ENCODE data around the gene CCNA1. TPM values are rescaled to one million over a fixed set of nuclear protein-coding genes. Genes with fewer than 3 reads are reported as not detected.

Gene CCNA1
- total RNA-seq (2022; extraction: Qiagen RNA extraction), result 0.28 to 0.56 TPM (median 0.45 TPM) in 5 replicates

DNA sequence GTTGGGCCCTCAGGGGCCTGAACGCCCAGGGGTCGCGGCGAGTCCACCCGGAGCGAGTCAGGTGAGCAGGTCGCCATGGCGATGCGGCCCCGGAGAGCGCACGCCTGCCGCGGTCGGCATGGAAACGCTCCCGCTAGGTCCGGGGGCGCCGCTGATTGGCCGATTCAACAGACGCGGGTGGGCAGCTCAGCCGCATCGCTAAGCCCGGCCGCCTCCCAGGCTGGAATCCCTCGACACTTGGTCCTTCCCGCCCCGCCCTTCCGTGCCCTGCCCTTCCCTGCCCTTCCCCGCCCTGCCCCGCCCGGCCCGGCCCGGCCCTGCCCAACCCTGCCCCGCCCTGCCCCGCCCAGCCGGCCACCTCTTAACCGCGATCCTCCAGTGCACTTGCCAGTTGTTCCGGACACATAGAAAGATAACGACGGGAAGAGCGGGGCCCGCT is at the start of gene CCNA1:
Gene CCNA1 (plus strand): TSS at position 390 of the 439 bp plus-strand sequence. CDS start 562 bp downstream, outside the sequence.

Other genes with a start within 250 kb of the CCNA1 start
- gene SOHLH2, start 217.9 kb upstream of the CCNA1 start, total RNA-seq (2022; extraction: Qiagen RNA extraction), result not detected in 5 replicates
- 0.16 to 0.67 TPM (median 0.22 TPM) in 5 replicates for gene CCDC169, start 134.7 kb upstream of the CCNA1 start, total RNA-seq (2022; extraction: Qiagen RNA extraction)
- 19.9 to 29.5 TPM (median 21.1 TPM) in 5 replicates for gene SPART, start 86.1 kb upstream of the CCNA1 start, total RNA-seq (2022; extraction: Qiagen RNA extraction)
- gene SERTM1, start 241.5 kb downstream of the CCNA1 start, total RNA-seq (2022; extraction: Qiagen RNA extraction), result not detected in 5 replicates